Testis (tissue), 2 donors: ENCODE results near the gene FSIP1.

Experiments used
- POLR2A ChIP-seq: fragments of 450-650 bp; IDR thresholded peaks from one replicate; pipeline ENCODE4 v1.6.1; 2017; ENCODE audit warnings: antibody characterized with exemption, mild to moderate bottlenecking, moderate library complexity
- TF ChIP-seq, protein P1 (sequence below), 3 experiments: fragments of 450-650 bp in 2 of 3; fragments of 200-600 bp in 1 of 3; sonication (generic) in 1 of 3; IDR thresholded peaks; one replicate each; pipeline ENCODE4 v1.5.1; 2016 to 2019; ENCODE audit warnings: antibody characterized with exemption in 3 of 3, mild to moderate bottlenecking in 2 of 3, moderate library complexity in 1 of 3

DNA sequence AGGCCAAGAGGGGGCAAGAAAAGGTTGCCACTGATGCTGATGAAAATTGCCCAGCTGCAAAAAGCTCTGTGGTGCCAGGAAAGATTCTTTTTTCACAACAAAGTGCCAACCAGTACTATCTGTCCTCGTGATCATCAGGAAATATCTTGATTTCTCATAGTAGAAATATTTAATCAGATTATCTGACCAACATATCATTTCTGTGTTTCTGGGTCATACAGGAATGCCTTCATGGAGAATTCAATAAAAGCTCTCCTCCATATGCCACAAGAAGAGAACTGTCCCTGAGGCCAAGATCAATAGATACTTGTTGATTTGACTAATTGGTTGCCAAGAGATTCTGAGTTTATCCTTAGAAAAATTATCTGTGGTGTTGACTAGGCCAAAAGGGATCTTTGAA lies 63.5 kb downstream of the FSIP1 start:
- TF ChIP-seq, protein P1, sequence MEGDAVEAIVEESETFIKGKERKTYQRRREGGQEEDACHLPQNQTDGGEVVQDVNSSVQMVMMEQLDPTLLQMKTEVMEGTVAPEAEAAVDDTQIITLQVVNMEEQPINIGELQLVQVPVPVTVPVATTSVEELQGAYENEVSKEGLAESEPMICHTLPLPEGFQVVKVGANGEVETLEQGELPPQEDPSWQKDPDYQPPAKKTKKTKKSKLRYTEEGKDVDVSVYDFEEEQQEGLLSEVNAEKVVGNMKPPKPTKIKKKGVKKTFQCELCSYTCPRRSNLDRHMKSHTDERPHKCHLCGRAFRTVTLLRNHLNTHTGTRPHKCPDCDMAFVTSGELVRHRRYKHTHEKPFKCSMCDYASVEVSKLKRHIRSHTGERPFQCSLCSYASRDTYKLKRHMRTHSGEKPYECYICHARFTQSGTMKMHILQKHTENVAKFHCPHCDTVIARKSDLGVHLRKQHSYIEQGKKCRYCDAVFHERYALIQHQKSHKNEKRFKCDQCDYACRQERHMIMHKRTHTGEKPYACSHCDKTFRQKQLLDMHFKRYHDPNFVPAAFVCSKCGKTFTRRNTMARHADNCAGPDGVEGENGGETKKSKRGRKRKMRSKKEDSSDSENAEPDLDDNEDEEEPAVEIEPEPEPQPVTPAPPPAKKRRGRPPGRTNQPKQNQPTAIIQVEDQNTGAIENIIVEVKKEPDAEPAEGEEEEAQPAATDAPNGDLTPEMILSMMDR (IDR thresholded peaks at IDR 0.05) = no peak
- no peak for TF ChIP-seq POLR2A
